ENCODE results near the gene COPS9.

Gene COPS9

GRCh38 chr2:240147382-240147781 is 11.3 kb upstream of the COPS9 start:
- no peak for DNase-seq

- no peak for DNase-seq
Observed at GRCh38 chr2:240146627-240147278, 10.6 kb upstream of the COPS9 start.

GRCh38 chr2:240146141-240146561 is 10.0 kb upstream of the COPS9 start:
- no peak for DNase-seq

- DNase-seq = no peak
Observed at GRCh38 chr2:240145461-240145860, 9.4 kb upstream of the COPS9 start.

GRCh38 chr2:240144649-240145261 is 8.7 kb upstream of the COPS9 start:
- DNase-seq = no peak

GRCh38 chr2:240143801-240144648 is 7.9 kb upstream of the COPS9 start:
- no peak for DNase-seq

- no peak for DNase-seq
Observed at GRCh38 chr2:240143276-240143675, 7.2 kb upstream of the COPS9 start.

GRCh38 chr2:240142859-240143258 is 6.8 kb upstream of the COPS9 start:
- DNase-seq = no peak

- no peak for DNase-seq
Observed at GRCh38 chr2:240142256-240142775, 6.2 kb upstream of the COPS9 start.

- DNase-seq = no peak
Observed at GRCh38 chr2:240141736-240142135, 5.6 kb upstream of the COPS9 start.

- no peak for DNase-seq
Observed at GRCh38 chr2:240140920-240141319, 4.8 kb upstream of the COPS9 start.

GRCh38 chr2:240140511-240140910 is 4.4 kb upstream of the COPS9 start, which contains the start of gene OTOS:
Gene OTOS, minus strand, starts transcription at chr2:240140658. Its CDS starts 332 bp downstream, at chr2:240140326.
- no peak for DNase-seq

- DNase-seq = no peak
Observed at GRCh38 chr2:240139666-240140393, 3.7 kb upstream of the COPS9 start.

GRCh38 chr2:240139011-240139441 is 2.9 kb upstream of the COPS9 start:
- DNase-seq = no peak

GRCh38 chr2:240138254-240138984 is 2.3 kb upstream of the COPS9 start:
- no peak for DNase-seq

GRCh38 chr2:240137596-240138253 is 1.6 kb upstream of the COPS9 start:
- DNase-seq = no peak

- DNase-seq = no peak
Observed at GRCh38 chr2:240136671-240137292, 677 bp upstream of the COPS9 start.

- no peak for DNase-seq
Observed at GRCh38 chr2:240135706-240136012, 446 bp downstream of the COPS9 start.

- no peak for DNase-seq
Observed at GRCh38 chr2:240134956-240135520, 1.1 kb downstream of the COPS9 start.

GRCh38 chr2:240134466-240134865 is 1.6 kb downstream of the COPS9 start:
- no peak for DNase-seq

- no peak for DNase-seq
Observed at GRCh38 chr2:240133401-240133800, 2.7 kb downstream of the COPS9 start.

Data from GF-D8 (cell line).